Measurements from ENCODE around the gene KLF14.

The KLF14 gene

GRCh38 chr7:130741331-130741995 lies 7.5 kb upstream of the KLF14 start:
- no peaks in the 10 kb centered on the region for H3K4me1 ChIP-seq
- peaks cover 0 to 59% of the 10 kb centered on the region in 2 donors for H3K27me3 ChIP-seq
- intact Hi-C loops (cut with DNase I; ENCODE audit: low total_unique reads), result no loop called here
- TF ChIP-seq, protein P1, sequence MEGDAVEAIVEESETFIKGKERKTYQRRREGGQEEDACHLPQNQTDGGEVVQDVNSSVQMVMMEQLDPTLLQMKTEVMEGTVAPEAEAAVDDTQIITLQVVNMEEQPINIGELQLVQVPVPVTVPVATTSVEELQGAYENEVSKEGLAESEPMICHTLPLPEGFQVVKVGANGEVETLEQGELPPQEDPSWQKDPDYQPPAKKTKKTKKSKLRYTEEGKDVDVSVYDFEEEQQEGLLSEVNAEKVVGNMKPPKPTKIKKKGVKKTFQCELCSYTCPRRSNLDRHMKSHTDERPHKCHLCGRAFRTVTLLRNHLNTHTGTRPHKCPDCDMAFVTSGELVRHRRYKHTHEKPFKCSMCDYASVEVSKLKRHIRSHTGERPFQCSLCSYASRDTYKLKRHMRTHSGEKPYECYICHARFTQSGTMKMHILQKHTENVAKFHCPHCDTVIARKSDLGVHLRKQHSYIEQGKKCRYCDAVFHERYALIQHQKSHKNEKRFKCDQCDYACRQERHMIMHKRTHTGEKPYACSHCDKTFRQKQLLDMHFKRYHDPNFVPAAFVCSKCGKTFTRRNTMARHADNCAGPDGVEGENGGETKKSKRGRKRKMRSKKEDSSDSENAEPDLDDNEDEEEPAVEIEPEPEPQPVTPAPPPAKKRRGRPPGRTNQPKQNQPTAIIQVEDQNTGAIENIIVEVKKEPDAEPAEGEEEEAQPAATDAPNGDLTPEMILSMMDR (IDR thresholded peaks at IDR 0.05), result no peak
- no peaks in the 10 kb centered on the region for H3K9me3 ChIP-seq
- no peak overlapping the region for H3K4me3 ChIP-seq
- no peak for DNase-seq
- H3K27ac ChIP-seq, result no peak overlapping the region
- no peaks in the 10 kb centered on the region for H3K36me3 ChIP-seq

DNA sequence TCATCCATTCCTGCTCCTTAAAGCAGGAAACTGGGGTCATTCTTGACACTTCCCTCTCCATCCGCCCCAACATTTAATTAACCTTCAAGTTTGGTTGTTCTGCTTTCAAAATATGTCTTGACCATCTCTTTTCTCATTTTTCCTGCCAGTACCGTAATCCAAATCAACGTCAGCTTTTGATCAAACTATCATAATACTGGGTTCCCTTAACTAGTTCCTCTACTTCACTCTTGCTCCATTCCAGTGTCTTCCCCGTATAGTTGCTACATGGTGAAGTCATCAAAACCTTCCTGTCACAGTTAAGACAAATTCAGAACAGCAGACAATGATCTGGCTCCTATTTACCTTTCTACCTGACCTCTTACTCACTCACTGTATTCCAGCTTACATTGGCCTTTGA lies 6.6 kb upstream of the KLF14 start:
- no peak for DNase-seq
- no peak overlapping the region for H3K27ac ChIP-seq
- peaks cover 0 to 63% of the 10 kb centered on the region in 2 donors for H3K27me3 ChIP-seq
- H3K4me3 ChIP-seq, result no peak overlapping the region
- peaks cover 0 to 3% (median 0%) of the 10 kb centered on the region in 3 donors for H3K9me3 ChIP-seq
- TF ChIP-seq, protein P1 (IDR thresholded peaks at IDR 0.05), result no peak
- intact Hi-C loops (cut with DNase I; ENCODE audit: low total_unique reads), result no loop called here
- H3K4me1 ChIP-seq, result no peaks in the 10 kb centered on the region
- no peaks in the 10 kb centered on the region for H3K36me3 ChIP-seq

GRCh38 chr7:130736298-130736900 lies 2.4 kb upstream of the KLF14 start:
- Histone ChIP-seq H3K36me3 (peaks cover 0 to 22% (median 16%) of the 10 kb centered on the region in 3 donors), H3K4me1 (no peaks in the 10 kb centered on the region), H3K9me3 (peaks cover 13 to 43% (median 33%) of the 10 kb centered on the region in 3 donors), H3K4me3 (no peak overlapping the region), H3K27me3 (peaks cover 0 to 79% of the 10 kb centered on the region in 2 donors), H3K27ac (no peak overlapping the region)
- TF ChIP-seq, protein P1 (IDR thresholded peaks at IDR 0.05), result no peak
- intact Hi-C loops (cut with DNase I; ENCODE audit: low total_unique reads), result loop anchor here (10.0 kb wide), 1 partner anchor 502 kb away; no protein-coding TSS in a partner anchor
- no peak for DNase-seq

GRCh38 chr7:130734815-130735716 lies 1.1 kb upstream of the KLF14 start:
- H3K27me3 ChIP-seq, result peaks cover 0 to 82% of the 10 kb centered on the region in 2 donors
- intact Hi-C loops (cut with DNase I; ENCODE audit: low total_unique reads), result loop anchor here (10.0 kb wide), 1 partner anchor 500 kb away; no protein-coding TSS in a partner anchor

More at GRCh38 chr7:130734815-130735716, 1.1 kb upstream of the KLF14 start:
- H3K36me3 ChIP-seq, result peaks cover 0 to 22% (median 16%) of the 10 kb centered on the region in 3 donors
- peak overlapping the region; percentile 42 to 48 for H3K4me3 ChIP-seq
- TF ChIP-seq, protein P1 (IDR thresholded peaks at IDR 0.05), result no peak
- no peak for DNase-seq
- no peak overlapping the region for H3K27ac ChIP-seq
- peaks cover 13 to 52% (median 33%) of the 10 kb centered on the region in 3 donors for H3K9me3 ChIP-seq
- no peaks in the 10 kb centered on the region for H3K4me1 ChIP-seq

Data from tibial artery (tissue), 4 donors.